GM19397 (cell line): Measurements from ENCODE around the gene ZNF784.
A peak's percentile ranks its signal among the peaks of the same experiment; 100 is the strongest.

Experiments
- ATAC-seq: cut with Tn5 transposase; IDR thresholded peaks from one replicate; pipeline ENCODE4 v1.9.1; 2021; ENCODE audit warnings: mild to moderate bottlenecking, moderate library complexity; ENCODE audit not compliant: unreplicated experiment

The ZNF784 gene

GRCh38 chr19:55656988-55657747 lies 32.8 kb upstream of the ZNF784 start:
- no peak for ATAC-seq

GRCh38 chr19:55656552-55656951 lies 32.2 kb upstream of the ZNF784 start:
- no peak for ATAC-seq

- no peak for ATAC-seq
These were observed 31.3 kb upstream of the ZNF784 start for GRCh38 chr19:55655648-55656040.

GRCh38 chr19:55654868-55655647 lies 30.7 kb upstream of the ZNF784 start, which contains the start of gene U2AF2:
U2AF2 (plus strand) TSS chr19:55655035; CDS start chr19:55655105, 70 bp downstream.
- ATAC-seq, result peak; percentile 32

GRCh38 chr19:55654323-55654867 lies 30.0 kb upstream of the ZNF784 start:
- peak; percentile 59 for ATAC-seq

GRCh38 chr19:55653651-55654322 lies 29.4 kb upstream of the ZNF784 start:
- ATAC-seq, result peak; percentile 42

- no peak for ATAC-seq
These were observed 28.2 kb upstream of the ZNF784 start for GRCh38 chr19:55652311-55653128.

- ATAC-seq, result no peak
These were observed 26.9 kb upstream of the ZNF784 start for GRCh38 chr19:55651236-55651635.

GRCh38 chr19:55650602-55651230 lies 26.4 kb upstream of the ZNF784 start:
- ATAC-seq, result no peak

- no peak for ATAC-seq
These were observed 25.8 kb upstream of the ZNF784 start for GRCh38 chr19:55650126-55650557.

GRCh38 chr19:55649268-55650125 lies 25.1 kb upstream of the ZNF784 start:
- no peak for ATAC-seq

- ATAC-seq, result no peak
These were observed 24.4 kb upstream of the ZNF784 start for GRCh38 chr19:55648585-55649267.

- peak; percentile 33 for ATAC-seq
These were observed 23.6 kb upstream of the ZNF784 start, which contains the start of gene CCDC106 for GRCh38 chr19:55647732-55648584. CCDC106 (plus strand) TSS chr19:55648212; CDS start chr19:55649047, 835 bp downstream.

GRCh38 chr19:55646889-55647731 lies 22.7 kb upstream of the ZNF784 start:
- ATAC-seq, result no peak

GRCh38 chr19:55645512-55645881 lies 21.1 kb upstream of the ZNF784 start:
- ATAC-seq, result no peak

- no peak for ATAC-seq
These were observed 20.6 kb upstream of the ZNF784 start for GRCh38 chr19:55644842-55645511.
